HG02970 (cell line): ENCODE data around the gene MGAT5B.

Experiments used
- ATAC-seq: cut with Tn5 transposase; IDR thresholded peaks from one replicate; pipeline ENCODE4 v1.9.1; 2021; ENCODE audit warnings: mild to moderate bottlenecking, moderate library complexity, moderate number of reproducible peaks; ENCODE audit not compliant: unreplicated experiment, low FRiP score

MGAT5B gene

DNA sequence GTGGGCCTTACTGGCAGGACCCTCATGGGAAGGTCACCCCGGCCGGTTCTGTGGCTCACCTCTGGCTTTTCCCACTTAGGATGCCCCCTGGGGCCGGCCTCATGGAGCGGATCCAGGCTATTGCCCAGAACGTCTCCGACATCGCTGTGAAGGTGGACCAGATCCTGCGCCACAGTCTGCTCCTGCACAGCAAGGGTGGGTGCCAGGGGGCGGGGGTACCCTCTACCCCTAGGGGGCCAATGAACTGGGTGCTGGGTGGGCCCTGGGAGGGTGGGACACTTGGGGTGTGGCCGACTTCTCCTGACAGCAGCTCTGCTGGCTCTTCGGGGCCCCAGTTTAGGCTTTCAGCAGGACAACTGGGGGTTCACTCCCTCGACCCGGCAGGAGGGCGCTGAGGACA is 34.3 kb downstream of the MGAT5B start:
- no peak for ATAC-seq

DNA sequence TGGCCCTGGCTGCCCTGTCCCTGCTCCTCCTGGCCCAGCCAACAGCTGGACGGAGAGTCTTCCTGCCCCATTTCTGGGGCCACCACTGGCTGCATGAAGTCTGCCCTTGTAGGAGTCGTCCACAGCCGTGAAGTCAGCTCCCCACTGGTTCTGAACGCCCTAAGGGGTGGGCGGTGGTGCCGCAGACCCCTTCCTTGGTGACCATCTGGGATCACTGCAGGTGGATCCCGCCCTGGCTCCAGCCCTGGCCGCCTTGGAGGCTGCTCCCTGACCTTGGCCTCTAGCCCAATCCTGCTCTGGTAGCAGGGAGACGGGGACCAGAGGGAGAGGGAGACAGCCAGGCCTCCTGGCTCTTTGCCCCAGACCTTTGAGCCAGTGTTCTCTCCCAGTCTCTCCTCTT is 35.4 kb downstream of the MGAT5B start:
- no peak for ATAC-seq

DNA sequence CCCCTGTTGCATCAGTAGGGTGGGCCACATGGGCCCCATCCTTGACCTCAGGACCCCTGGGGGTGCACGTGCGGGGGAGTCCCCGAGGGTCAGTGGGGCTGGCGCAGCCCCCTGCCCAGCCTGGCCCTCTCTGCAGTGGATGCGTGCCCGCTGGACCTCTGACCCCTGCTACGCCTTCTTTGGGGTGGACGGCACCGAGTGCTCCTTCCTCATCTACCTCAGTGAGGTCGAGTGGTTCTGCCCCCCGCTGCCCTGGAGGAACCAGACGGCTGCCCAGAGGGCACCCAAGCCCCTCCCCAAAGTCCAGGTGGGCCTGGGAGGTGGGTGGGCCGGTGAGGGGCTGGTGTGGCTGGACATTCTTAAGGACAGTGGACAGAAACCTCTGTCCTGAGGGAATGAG is 35.9 kb downstream of the MGAT5B start:
- no peak for ATAC-seq

DNA sequence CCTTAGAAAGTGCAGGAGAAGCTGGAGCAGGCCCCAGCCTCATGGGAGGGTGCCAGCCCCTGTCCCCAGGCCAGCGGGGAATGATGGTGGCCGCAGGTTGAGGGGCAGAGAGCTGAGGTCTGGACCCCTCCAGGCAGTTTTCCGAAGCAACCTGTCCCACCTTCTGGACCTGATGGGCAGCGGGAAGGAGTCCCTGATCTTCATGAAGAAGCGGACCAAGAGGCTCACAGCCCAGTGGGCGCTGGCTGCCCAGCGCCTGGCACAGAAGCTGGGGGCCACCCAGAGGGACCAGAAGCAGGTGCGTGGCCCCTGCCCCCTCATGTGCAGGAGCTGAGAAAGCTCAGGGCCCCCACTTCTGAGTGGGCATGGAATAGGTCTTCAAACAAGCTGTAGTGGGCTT is 36.8 kb downstream of the MGAT5B start:
- ATAC-seq = no peak

DNA sequence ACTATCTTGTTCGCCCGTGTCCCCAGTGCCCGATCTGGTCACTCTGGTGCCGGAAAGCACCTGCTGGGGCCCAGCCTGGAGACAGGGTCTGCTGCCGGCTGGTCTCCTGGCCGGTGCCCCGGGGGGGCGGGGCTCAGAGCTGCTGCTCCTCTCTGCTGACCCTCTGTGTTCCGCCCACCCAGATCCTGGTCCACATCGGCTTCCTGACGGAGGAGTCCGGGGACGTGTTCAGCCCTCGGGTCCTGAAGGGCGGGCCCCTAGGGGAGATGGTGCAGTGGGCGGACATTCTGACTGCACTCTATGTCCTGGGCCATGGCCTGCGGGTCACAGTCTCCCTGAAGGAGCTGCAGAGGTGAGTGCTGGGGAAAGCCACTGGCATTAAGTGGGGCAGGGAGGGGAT is 37.6 kb downstream of the MGAT5B start:
- ATAC-seq = no peak

DNA sequence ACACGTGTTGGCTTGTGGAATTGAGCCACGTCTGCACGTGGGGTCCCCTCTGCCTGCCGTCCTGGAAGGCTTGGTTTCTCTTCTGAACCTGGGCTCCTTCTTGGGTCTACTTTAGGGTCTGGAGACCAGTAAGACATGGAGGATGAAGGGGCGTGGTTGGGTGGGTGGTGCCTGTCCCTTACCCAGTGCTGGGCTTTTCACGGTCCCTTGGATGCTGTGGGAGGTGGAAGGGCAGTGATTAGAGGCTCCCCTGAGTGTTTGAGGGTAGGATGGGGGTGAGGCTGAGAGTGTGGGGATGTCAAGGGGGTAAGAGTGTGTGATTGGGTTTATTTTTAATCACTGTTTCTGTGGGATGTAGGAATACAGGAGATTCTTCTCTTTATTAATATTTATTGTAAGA is 38.3 kb downstream of the MGAT5B start:
- ATAC-seq = no peak

DNA sequence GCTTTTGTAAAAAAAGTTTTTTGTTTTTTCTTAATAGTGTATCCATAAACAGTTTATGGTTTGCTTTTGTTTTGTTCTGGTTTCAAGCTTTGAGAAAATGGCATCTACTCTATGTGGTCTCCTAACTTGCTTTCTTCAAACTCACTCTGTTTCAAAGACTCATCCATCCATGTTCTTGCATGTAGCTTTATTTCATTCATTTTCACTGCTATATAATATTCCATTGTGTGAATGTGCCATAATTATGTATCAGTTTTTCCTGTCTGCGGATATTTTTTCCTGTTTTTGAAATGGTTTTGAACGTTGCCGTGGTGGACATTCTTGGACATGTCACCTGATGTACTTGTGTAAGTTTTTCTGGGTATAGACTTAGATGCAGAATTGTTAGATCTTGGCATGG is 39.1 kb downstream of the MGAT5B start:
- no peak for ATAC-seq

DNA sequence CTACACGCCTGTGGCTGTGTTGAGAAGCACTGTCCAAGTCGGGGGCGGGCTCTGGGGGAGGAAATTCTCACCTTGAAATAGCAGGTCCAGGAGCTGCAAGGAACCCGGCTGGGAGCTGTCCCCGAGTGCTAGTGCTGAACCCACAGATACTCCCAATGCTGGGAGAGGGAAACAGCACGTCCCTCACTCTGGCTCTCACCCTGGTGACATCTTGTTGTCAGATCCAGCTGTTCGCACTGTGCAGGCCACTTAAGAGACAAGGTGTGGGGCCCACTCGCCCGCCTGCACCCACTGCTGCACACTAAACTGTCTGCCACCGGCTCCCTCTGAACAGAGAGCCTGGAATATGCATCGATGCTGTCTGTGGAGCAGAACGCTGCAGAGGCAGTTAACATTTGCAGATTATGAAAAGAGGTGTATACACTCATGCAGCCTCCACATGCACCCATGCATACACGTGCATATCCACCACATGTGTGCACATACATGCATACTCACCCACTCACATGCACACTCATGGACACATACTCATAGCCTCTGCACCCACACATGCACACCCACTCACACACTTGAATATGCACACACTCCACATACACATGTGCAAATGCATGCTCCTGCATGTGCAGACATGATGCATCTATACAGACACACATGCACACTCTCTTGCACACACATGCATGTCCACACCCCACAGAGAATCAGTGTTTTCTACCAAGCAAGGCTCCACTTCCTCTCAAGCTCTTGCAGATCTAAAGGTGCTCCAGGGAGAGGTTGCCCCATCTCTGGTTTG is 42.0 kb downstream of the MGAT5B start:
- ATAC-seq = no peak

DNA sequence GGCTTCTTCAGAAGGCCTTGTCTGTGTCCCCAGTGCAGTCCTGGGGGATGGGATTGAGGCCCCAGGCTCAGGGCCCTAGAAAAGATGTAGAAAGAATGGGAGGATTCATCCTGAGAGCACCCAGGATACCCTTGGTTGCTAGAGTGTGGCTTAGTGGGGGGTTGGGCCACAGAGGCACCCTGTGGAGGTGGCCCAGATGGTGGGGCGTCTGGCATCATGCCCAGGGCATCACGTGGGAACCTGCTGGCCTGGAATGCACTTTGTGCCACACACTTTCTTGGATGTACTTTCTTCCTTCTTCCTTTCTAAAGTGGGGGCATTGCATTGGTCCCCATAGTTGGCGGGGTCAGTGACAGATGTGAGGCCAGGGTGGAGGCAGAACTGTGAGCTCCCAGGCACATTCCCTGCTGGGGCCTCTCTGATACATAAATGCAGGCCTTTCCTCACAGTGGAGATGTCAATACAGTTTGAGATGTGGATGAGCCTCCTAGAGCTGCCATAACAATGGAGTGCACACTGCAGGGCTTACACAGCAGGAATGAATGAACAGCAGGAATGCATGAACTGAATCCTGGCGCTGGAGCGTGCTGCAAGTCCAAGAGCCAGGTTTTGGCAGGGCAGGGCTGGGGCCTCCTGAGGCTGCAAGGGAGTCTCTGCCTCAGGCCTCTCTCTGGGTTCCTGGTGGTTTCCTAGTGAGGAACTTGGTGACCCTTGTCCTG is 43.3 kb downstream of the MGAT5B start:
- no peak for ATAC-seq

DNA sequence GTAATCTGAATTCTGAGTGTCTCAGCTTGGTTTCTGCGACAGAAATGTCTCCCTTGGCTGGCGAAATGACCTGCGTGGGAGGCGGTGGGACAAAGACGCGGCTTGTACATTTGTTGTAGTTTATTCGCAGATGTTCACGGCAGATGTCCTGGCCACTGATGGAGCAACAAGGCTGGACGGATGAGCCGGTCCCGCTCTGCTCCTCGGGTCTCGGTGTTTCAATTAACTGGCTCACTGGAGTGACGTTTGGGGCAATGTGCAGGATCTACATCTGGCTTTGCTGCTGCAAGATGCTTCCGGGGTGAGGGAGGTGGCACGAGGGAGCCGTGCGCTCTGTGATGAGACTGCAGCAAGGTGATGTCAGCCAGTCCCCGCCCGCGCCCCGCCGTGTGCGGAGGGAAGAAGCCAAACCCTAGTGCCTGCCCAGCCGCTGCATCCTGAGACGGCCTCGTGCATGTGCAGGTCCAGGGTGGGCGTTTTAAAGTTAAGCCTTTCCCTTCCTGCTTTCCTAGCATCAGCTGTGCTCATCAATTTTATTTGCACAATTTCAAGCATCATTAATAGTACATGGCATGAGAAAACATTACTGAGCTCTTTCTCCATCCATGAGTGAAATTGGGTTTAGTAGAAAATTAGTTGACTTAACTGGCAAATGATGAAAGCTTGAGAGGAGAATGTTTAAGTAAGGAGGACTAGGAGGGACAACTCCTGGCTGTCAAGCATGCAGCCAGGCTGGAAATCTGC is 44.4 kb downstream of the MGAT5B start:
- no peak for ATAC-seq

DNA sequence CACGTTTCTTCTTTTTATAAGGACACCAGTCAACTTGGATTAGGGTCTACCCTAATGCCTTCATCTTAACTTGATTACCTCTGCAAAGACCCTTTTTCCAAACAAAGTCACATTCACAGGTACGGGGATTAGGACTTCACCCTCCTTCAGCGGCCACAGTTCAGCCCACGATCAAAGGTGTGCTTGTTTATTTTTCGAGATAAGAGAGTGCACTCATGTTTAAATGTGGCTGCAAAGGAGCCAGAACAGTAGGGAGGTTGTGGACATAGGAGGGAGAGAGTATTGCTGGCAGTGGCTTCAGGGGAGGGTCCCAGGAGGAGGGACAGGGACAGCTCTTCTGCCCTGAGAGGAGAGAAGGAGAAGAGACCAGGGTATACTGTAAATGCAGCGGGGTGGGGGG is 46.7 kb downstream of the MGAT5B start:
- ATAC-seq = no peak

DNA sequence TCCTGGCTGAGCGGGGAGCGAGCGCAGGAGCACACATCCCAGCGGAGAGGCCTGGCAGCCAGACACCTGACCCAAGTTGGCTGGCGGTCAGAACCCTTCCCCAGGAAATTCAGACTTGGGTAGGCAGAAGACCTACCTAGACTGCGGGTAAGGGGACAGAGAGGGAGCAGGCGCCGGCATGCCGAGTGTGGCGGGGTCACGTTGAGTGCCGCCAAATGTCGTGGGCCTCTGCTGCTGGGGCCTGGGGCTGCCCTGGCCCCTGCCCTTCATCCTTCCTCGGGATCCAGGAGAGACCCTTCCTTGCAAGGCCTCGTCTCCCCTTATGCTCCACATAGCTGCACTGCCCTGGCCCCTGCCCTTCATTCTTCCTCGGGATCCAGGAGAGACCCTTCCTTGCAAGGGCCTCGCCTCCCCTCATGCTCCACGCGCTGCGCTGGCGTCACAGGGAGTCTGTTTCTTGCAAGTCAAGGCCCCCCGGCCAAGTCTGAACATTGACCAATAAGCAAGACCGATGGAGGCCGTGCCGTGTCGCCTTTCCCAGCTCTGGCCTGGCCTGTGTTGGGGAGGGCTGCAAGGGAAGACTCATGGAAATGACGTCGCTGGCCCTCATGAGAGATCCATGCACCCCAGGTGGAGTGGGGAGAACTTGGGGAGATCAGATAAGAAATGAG is 47.8 kb downstream of the MGAT5B start:
- ATAC-seq = no peak

DNA sequence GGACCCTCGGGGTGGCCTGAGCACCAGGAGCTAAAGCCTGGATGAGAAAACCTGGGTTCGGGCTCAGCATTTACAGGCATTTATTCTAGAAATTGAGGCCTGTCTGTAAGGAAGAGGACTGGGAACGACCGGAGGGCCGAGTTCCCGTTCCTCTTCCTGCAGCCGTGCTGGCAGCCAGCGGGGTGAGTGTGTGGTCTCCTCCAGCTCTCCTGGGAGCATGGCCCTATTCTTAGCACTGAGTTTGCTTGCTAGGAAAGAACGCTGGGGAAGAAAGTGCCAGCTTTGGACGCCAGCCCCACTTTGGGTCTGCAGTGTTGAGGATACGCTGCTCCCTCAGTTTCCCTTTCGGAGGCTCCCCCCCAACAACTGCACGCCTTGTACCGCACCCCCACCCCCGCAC is 49.6 kb downstream of the MGAT5B start:
- ATAC-seq = no peak

DNA sequence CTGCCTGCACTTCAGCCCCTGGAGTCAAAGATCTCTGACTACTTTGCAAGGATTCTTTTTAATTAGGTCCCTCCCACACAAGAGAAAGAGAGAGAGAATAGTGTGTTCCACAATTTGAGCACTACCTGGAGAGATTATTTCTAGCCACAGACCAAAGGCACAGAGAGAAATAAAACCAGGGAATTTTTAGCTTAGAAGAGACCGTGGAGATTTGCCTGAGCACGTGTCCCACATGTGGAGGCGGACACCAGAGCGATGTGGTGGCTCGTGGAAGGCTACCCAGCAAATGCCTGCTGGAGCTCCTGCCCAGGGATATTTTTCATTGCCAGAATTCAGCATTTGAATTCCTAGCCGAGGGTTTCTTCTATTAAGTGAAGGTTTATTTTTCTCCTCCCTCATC is 50.6 kb downstream of the MGAT5B start:
- ATAC-seq = no peak

DNA sequence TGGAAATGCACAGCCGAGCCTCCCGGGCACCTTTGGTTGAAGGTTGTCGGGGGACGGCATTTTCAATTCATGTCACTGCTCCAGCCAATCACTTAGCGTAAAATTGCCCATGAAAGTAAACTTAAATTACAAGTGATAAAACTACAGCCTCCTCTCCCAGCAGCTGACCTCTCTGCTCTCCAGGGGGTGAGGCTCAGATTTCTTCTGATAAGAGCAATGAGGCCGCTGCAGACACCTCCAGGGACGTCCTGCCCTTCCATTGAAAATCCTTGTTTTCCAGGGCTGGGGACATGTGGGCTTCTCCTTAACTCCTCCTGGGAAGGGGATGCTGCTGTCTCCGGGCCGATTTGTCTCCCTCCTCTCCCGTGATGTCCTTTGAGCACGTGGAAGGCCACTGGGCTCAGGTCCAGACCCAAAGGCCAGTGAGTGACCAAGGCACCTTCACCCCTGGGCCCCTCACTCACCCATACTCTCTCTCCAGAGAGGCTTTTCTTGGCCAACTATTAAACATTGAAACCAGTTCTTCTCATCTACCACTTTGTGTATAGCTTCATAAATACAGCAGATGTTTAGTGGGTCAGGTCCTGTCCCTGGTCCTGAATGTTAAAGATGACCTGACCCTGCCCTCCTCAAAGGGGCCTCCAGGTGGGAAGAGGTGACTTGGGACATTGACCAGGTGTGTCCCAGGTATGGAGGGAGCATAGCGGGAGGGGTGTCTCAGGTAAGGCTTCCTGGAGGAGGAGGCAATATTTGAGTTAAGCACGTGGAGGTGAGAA is 52.3 kb downstream of the MGAT5B start:
- no peak for ATAC-seq

DNA sequence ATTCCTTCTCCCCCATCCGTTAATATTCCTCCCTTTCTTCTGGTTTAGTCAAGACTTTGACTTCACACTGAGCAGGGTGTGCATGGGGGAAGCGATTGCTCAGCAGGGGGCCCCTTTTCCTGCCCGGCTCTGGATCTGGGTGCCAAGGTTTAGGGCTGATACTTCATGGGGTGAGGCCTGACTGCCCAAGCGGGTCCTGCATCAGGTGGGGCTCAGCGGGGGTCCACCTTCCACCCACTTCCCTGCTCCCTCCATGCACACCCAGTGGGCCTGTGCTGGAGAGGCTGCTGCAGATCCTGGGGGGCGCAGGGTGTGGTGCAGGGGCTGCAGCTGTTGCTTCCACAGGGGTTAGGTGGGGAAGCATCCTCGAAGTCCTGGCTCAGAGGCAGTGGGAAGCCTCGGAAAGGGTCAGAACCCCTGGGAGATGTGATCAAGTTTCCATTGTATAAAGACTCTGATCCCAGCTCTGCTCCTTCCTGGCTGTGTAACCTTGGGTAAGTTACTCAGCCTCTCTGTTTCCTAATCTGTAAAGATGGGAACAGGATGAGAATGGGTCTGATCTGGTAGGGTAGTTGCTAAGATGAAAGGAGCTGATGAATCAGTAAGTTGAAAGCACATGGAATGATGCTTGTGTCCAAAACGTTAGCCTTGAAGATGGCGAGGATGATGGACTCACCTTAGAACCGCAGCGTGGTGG is 53.3 kb downstream of the MGAT5B start:
- no peak for ATAC-seq

DNA sequence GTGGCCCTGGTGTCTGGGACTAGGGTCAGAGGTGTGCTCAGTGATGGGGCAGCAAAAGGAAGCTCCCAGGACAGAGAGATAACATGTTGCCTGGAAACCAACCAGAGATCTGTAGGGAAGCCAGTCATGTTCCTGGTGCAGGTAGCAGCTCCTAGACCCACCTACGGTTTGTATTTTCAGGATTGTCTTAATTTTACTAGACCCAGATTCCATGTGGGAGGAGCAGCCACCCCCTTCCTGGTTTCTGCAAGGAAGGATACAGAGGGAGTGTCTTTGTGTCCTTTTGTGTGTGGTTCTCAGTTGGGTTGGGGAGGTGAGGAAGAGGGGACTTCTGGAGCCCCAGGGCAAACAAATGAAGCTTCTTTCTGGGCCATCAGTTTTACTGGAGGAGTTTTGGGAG is 53.9 kb downstream of the MGAT5B start:
- no peak for ATAC-seq

DNA sequence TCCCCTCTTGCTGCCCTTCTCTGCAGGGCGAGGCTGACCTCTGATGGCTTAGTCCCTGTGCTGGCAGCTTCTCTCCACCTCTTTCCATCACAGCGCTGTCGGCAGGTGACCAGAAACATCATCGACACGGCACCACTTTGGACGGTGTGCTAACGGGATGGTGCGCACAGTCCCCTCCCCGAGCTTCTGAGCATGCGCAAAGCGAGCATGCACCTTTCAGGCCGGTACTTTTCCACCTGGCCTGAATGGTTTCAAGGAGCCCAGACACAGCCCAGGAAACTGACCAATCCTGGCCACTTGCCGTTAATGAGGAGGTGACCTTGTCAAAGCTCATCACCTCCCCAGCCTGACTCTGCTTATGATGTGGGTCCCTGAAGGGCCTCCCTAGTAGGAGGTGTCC is 54.8 kb downstream of the MGAT5B start:
- no peak for ATAC-seq

DNA sequence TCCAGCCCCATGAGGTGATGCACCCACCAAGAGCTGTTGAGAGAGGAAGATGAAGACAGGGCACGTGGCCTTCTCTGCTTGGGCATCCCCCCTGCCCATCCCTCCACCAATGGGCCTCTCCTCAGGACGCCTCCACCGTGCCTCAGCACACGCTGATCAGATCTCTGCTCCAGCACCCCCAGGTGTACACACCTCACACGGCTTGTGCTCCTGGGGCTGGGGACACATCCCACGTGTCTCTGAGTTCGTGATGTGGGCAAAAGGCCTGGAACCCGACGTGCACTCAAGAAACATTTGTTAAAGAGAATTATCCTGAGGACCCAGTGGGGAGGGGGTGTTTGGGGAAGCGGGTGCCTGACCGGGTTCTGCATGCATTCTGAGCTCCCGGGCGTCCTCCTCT is 55.3 kb downstream of the MGAT5B start:
- ATAC-seq = no peak
